Breast epithelium (tissue), 3 donors: Measurements from ENCODE around the gene RPP25.

Source experiments
- CTCF ChIP-seq, 3 donors: fragments of 450-650 bp; IDR thresholded peaks; one replicate each; pipeline ENCODE4 v1.5.1; 2016 to 2017; ENCODE audit warnings: antibody characterized with exemption in 3 of 3, mild to moderate bottlenecking in 3 of 3, moderate library complexity in 3 of 3
- POLR2A ChIP-seq: fragments of 450-650 bp; IDR thresholded peaks from one replicate; pipeline ENCODE4 v1.6.1; 2016; ENCODE audit warnings: antibody characterized with exemption, mild to moderate bottlenecking, moderate library complexity
- POLR2AphosphoS5 ChIP-seq, 3 donors: sonication (generic); formaldehyde crosslinking; IDR thresholded peaks; one replicate each; pipeline ENCODE4 v1.6.1; 2017; ENCODE audit warnings: antibody characterized with exemption in 3 of 3

DNA sequence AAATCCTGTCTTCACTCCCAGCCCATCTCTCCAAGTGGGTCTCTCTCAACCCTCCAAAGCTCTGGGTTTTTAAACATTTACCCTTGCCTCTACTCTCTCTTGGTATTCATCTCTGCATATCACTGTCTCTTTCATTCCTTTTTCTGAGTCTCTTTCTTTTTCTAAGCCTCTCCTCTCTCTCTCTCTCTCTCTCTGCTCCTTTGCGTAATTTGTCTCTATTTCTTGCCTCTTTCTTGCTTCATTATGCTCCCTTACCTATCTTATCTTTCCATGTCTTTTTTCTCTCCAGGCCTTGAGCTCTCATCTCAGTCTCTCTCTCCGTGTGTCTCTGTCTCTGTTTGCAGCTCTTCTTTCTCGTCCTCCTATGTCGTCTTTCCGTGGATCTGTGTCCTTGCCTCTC is 38.1 kb upstream of the RPP25 start:
- TF ChIP-seq POLR2AphosphoS5 (IDR thresholded peaks at IDR 0.05) (no peak), CTCF (IDR thresholded peaks at IDR 0.05) (no peak), POLR2A (no peak)
